HepG2 (cell line): ENCODE results near the gene SPESP1. TPM values are rescaled to one million over a fixed set of nuclear protein-coding genes. Genes with fewer than 3 reads are reported as not detected.

ENCODE experiments used
- ATAC-seq: fragments of 200-7000 bp; cut with Tn5 transposase; 3 replicates; pipeline ENCODE4 v1.9.1; 2020; ENCODE audit warnings: mild to moderate bottlenecking, moderate library complexity
- BruUV-seq: library from RNA; stranded (reverse); fragments of 400-500 nt; replicated peaks from 2 replicates; lab custom pipeline; 2021; lab: Mats Ljungman, UMichigan
- CTCF ChIA-PET: fragments of 300-600 bp; formaldehyde crosslinking; extraction: SDS; loops from one replicate; lab custom pipeline; 2021; ENCODE audit warnings: low total read pairs, inconsistent platforms, low intra/inter-chr PET ratio; lab: Yijun Ruan, JAX
- POLR2A ChIA-PET: fragments of 350-600 bp; sonication (Branson Sonifier 250); formaldehyde crosslinking; loops from one replicate; lab custom pipeline; 2020; ENCODE audit warnings: antibody characterized with exemption, inconsistent platforms; lab: Yijun Ruan, JAX
- DNase-seq: peaks from one replicate; pipeline ENCODE4 v3.0.0-alpha.2; 2015; ENCODE audit warnings: low spot score
- FAIRE-seq: peaks from 3 replicates; lab custom pipeline; 2011; peaks lifted over from hg19 to GRCh38; lab: Jason Lieb, UNC
- H2AFZ ChIP-seq: one replicate; pipeline ENCODE4 v1.6.1; 2011; ENCODE audit warnings: low read length, inconsistent platforms
- H3K27ac ChIP-seq: fragments of 300-600 bp; 3 replicates; pipeline ENCODE4 v1.8.0; 2011; ENCODE audit warnings: mixed run types, mild to moderate bottlenecking, mixed read lengths, low read length, inconsistent platforms; ENCODE audit not compliant: insufficient read depth; ENCODE audit errors: extremely low read length
- H3K27me3 ChIP-seq, 2 experiments: fragments of 200-600 bp in 1 of 2; 2 replicates in 1 of 2; 3 replicates in 1 of 2; pipeline versions ENCODE4 v1.6.0 to v1.8.0; 2011; ENCODE audit warnings: low read length in 2 of 2, mild to moderate bottlenecking in 2 of 2, moderate library complexity in 2 of 2, inconsistent platforms in 1 of 2; ENCODE audit not compliant: insufficient read depth in 2 of 2, control insufficient read depth in 1 of 2
- H3K36me3 ChIP-seq, 2 experiments: fragments of 200-600 bp in 1 of 2; replicated peaks in 1 of 2; 2 replicates in 1 of 2; 3 replicates in 1 of 2; pipeline versions ENCODE4 v1.5.1 to v1.8.0; 2011; ENCODE audit warnings: low read length in 2 of 2, inconsistent platforms in 1 of 2; ENCODE audit not compliant: insufficient read depth in 2 of 2, control insufficient read depth in 1 of 2
- H3K4me1 ChIP-seq: 2 replicates; pipeline ENCODE4 v1.5.1; 2012; ENCODE audit warnings: low read length, inconsistent platforms; ENCODE audit not compliant: insufficient read depth
- H3K4me2 ChIP-seq: 2 replicates; pipeline ENCODE4 v1.6.0; 2011; ENCODE audit warnings: low read depth, low read length, inconsistent platforms
- H3K4me3 ChIP-seq, 3 experiments: fragments of 200-600 bp in 1 of 3; sonication (generic), shearing (Covaris generic) in 1 of 3; replicated peaks in 1 of 3; 2 replicates each; pipeline ENCODE4 v1.5.1; 2011 to 2016; ENCODE audit warnings: low read length in 3 of 3, inconsistent platforms in 2 of 3, low read depth in 2 of 3, mild to moderate bottlenecking in 2 of 3, control low read depth in 1 of 3, mixed read lengths in 1 of 3; ENCODE audit not compliant: insufficient read depth in 1 of 3
- H3K79me2 ChIP-seq: one replicate; pipeline ENCODE4 v1.6.1; 2011; ENCODE audit warnings: low read length, inconsistent platforms; ENCODE audit not compliant: insufficient read depth
- H3K9ac ChIP-seq: 2 replicates; pipeline ENCODE4 v1.6.0; 2011; ENCODE audit warnings: mild to moderate bottlenecking, low read depth, low read length, inconsistent platforms; ENCODE audit not compliant: insufficient read depth
- H3K9me3 ChIP-seq: 2 replicates; pipeline ENCODE4 v1.5.1; 2012; ENCODE audit warnings: mild to moderate bottlenecking, low read length
- H4K20me1 ChIP-seq: 2 replicates; pipeline ENCODE4 v1.6.0; 2011; ENCODE audit warnings: inconsistent platforms, mild to moderate bottlenecking, low read length, moderate library complexity; ENCODE audit not compliant: insufficient read depth
- ETV5 ChIP-seq: IDR thresholded peaks from 2 replicates; pipeline ENCODE4 v1.6.1; 2018; ENCODE audit warnings: missing biosample characterization, missing genetic modification reagents, inconsistent platforms, borderline replicate concordance
- FOXP1 ChIP-seq, 2 experiments: fragments of 450-650 bp in 1 of 2; IDR thresholded peaks; 2 replicates each; pipeline ENCODE4 v1.6.1; 2017 to 2018; ENCODE audit warnings: antibody characterized with exemption in 1 of 2
- IRF9 ChIP-seq: sonication (generic); formaldehyde crosslinking; IDR thresholded peaks from 2 replicates; pipeline ENCODE4 v1.8.0; 2022; ENCODE audit warnings: missing genetic modification reagents, mild to moderate bottlenecking, borderline replicate concordance
- MAFF ChIP-seq: IDR thresholded peaks from 2 replicates; pipeline ENCODE4 v1.6.1; 2011; ENCODE audit warnings: low read depth, low read length, improper control_type of control experiment
- MAFK ChIP-seq, 2 experiments: IDR thresholded peaks in 1 of 2; conservative IDR thresholded peaks in 1 of 2; 2 replicates each; pipeline ENCODE4 v1.6.1; 2011; ENCODE audit warnings: improper control_type of control experiment in 2 of 2, low read length in 2 of 2
- NFIC ChIP-seq: IDR thresholded peaks from 2 replicates; pipeline ENCODE4 v1.6.1; 2012; ENCODE audit warnings: mild to moderate bottlenecking, low read length, inconsistent platforms
- WGBS: methylation state at CpG from one replicate; pipeline ENCODE4 v1.1.6; 2017; ENCODE audit warnings: low lambda C conversion rate; 5-methylcytosine and 5-hydroxymethylcytosine counted together
- in situ Hi-C: cut with HindIII; loops from 2 replicates; pipeline ENCODE4 v1.10.0; 2017; ENCODE audit warnings: low pct_unique_long_range_greater_than_20kb; ENCODE audit not compliant: extremely low pct_ligation_motif_present
- intact Hi-C: fragments of 100-400 bp; cut with micrococcal nuclease; formaldehyde crosslinking; loops from one replicate; pipeline ENCODE4 v1.10.0; 2022; ENCODE audit not compliant: unreplicated experiment
- polyA plus RNA-seq, 8 experiments: library from polyadenylated mRNA; depleted of rRNA in 3 of 8; stranded (reverse) in 7 of 8; unstranded in 1 of 8; fragments of >200 nt; fragmentation: Illumina TruSeq in 4 of 8; extraction: Trizol in 4 of 8; gene quantifications; 2 replicates each; pipeline versions ENCODE4 v1.2.1 to v1.2.3, GENCODE V29; 2011 to 2016; ENCODE audit warnings: low read depth in 4 of 8, missing spikeins in 1 of 8, mixed read lengths in 1 of 8; ENCODE audit not compliant: insufficient read depth in 1 of 8
- total RNA-seq, 5 experiments: library from RNA; depleted of rRNA; stranded (reverse); fragments of >200 nt; fragmentation: Illumina TruSeq; extraction: Trizol; gene quantifications; 2 replicates each; pipeline ENCODE4 v1.2.3, GENCODE V29; 2016; ENCODE audit warnings: low read depth in 1 of 5

Gene SPESP1
- total and polyA plus RNA-seq, 2 of the 13 experiments (the other 11 are each of a cell fraction or from before 2014, with no cell fraction given), result not detected

- no peaks in the 10 kb centered on the region for H3K9me3 ChIP-seq
- no TSS peak for BruUV-seq
- no peak overlapping the region for H2AFZ ChIP-seq
- H3K79me2 ChIP-seq, result no peaks in the 10 kb centered on the region
- H3K4me2 ChIP-seq, result no peak overlapping the region
- no peaks in the 10 kb centered on the region for H3K27me3 ChIP-seq
- POLR2A ChIA-PET, result no interaction called here
- DNase-seq (no peak), FAIRE-seq (no peak), ATAC-seq (no peak)
- no peak overlapping the region for H3K9ac ChIP-seq
- in situ Hi-C loops, result no loop called here
- no peak overlapping the region for H3K4me3 ChIP-seq
- TF ChIP-seq NFIC, result no peak
- no peak for TF ChIP-seq FOXP1 (IDR thresholded peaks at IDR 0.05)
- TF ChIP-seq FOXP1 (CRISPR knock-in tag; IDR thresholded peaks at IDR 0.05), result no peak
- no peak for TF ChIP-seq ETV5 (CRISPR knock-in tag)
- no peak overlapping the region for H3K27ac ChIP-seq
- CTCF ChIA-PET, result no interaction called here
- H3K36me3 ChIP-seq, result no peaks in the 10 kb centered on the region
- H3K4me1 ChIP-seq, result no peaks in the 10 kb centered on the region
- intact Hi-C loops, result no loop called here
- H4K20me1 ChIP-seq, result no peaks in the 10 kb centered on the region
Observed at GRCh38 chr15:68934341-68934740, 4.0 kb downstream of the SPESP1 start.

- Histone ChIP-seq H4K20me1 (no peaks in the 10 kb centered on the region), H3K9me3 (no peaks in the 10 kb centered on the region), H3K27me3 (no peaks in the 10 kb centered on the region), H3K27ac (no peak overlapping the region), H3K9ac (no peak overlapping the region), H3K36me3 (no peaks in the 10 kb centered on the region), H3K79me2 (no peaks in the 10 kb centered on the region), H2AFZ (no peak overlapping the region), H3K4me1 (no peaks in the 10 kb centered on the region), H3K4me3 (no peak overlapping the region), H3K4me2 (no peak overlapping the region)
- TF ChIP-seq IRF9 (CRISPR knock-in tag) (no peak), MAFK (conservative IDR thresholded peaks at IDR 0.05 in 1 of 2, IDR thresholded peaks at IDR 0.05 in 1 of 2; ENCODE audit: low read length in 2 of 2) (peak in 1 of 2 experiments; percentile 73; a peak in 2 of 4 replicates), MAFF (peak; percentile 44; the same call in 1 of the 2 replicates)
- ChIA-PET POLR2A (no interaction called here), CTCF (no interaction called here)
- DNase-seq (no peak), FAIRE-seq (no peak), ATAC-seq (no peak)
- in situ Hi-C loops, result no loop called here
- BruUV-seq, result no TSS peak
- intact Hi-C loops, result no loop called here
- 0% methylated on average over 2 of the region's 2 CpGs for WGBS
Observed at GRCh38 chr15:68935400-68935937, 5.1 kb downstream of the SPESP1 start.
